Measurements from ENCODE around the gene CSPG5. TPM values are rescaled to one million over a fixed set of nuclear protein-coding genes. Genes with fewer than 3 reads are reported as not detected.

The CSPG5 gene
- polyA plus RNA-seq, 1 donor (not counting 4 experiments of a cell fraction or from before 2014, with no cell fraction given), result 0.14 TPM

- H3K9me3 ChIP-seq (ENCODE audit: control insufficient read depth, low read depth, low read length), result no peaks in the 10 kb centered on the region
- FAIRE-seq, result peak; percentile 91
- TF ChIP-seq EZH2 (IDR thresholded peaks at IDR 0.05; ENCODE audit: low read length) (no peak), CTCF (optimal IDR thresholded peaks at IDR 0.05 in 1 of 3, IDR thresholded peaks at IDR 0.05 in 1 of 3, conservative IDR thresholded peaks at IDR 0.05 in 1 of 3; ENCODE audit: extremely low read depth in 1 of 3, insufficient read depth in 2 of 3, low read length in 3 of 3) (no peak)
- no peaks in the 10 kb centered on the region for H3K27me3 ChIP-seq (ENCODE audit: control insufficient read depth, extremely low read depth, insufficient read depth, low read length)
- no peaks in the 10 kb centered on the region for H3K36me3 ChIP-seq (ENCODE audit: control insufficient read depth in 2 of 2, extremely low read depth in 1 of 2, insufficient read depth in 2 of 2, low read length in 2 of 2)
- no peaks in the 10 kb centered on the region for H4K20me1 ChIP-seq (ENCODE audit: control insufficient read depth, extremely low read depth, insufficient read depth, low read length)
- H3K9ac ChIP-seq (ENCODE audit: control insufficient read depth, extremely low read depth, insufficient read depth, low read length), result peak overlapping the region; percentile 4
- H3K4me2 ChIP-seq (ENCODE audit: control insufficient read depth, extremely low read depth, insufficient read depth, low read depth, low read length), result peak overlapping the region; percentile 62
- peak overlapping the region in 1 of 3 experiments; percentile 11 for H3K4me3 ChIP-seq (ENCODE audit: control insufficient read depth in 2 of 3, extremely low read depth in 1 of 3, insufficient read depth in 2 of 3, low read depth in 1 of 3, low read length in 3 of 3)
- dilution Hi-C loops (cut with MboI; ENCODE audit: extremely low pct_ligation_motif_present, low sequenced_read_pairs), result no loop called here
- H2AFZ ChIP-seq (ENCODE audit: control insufficient read depth, low read length), result no peak overlapping the region
- DNase-seq (ENCODE audit: low read depth, low spot score), result no peak
- peak overlapping the region; percentile 48 for H3K27ac ChIP-seq (ENCODE audit: control insufficient read depth, insufficient read depth, low read length)
- H3K9me1 ChIP-seq (ENCODE audit: control insufficient read depth, extremely low read depth, insufficient read depth, low read length), result no peaks in the 10 kb centered on the region
- peaks cover 17% of the 10 kb centered on the region for H3K4me1 ChIP-seq (ENCODE audit: control insufficient read depth, extremely low read depth, insufficient read depth, low read length)
- no peaks in the 10 kb centered on the region for H3K79me2 ChIP-seq (ENCODE audit: control insufficient read depth, insufficient read depth, low read length)
Measured at GRCh38 chr3:47533481-47533880, 45.2 kb downstream of the CSPG5 start.

- DNase-seq (ENCODE audit: low read depth, low spot score), result no peak
Measured at GRCh38 chr3:47527952-47528725, 50.5 kb downstream of the CSPG5 start.

More at GRCh38 chr3:47527952-47528725, 50.5 kb downstream of the CSPG5 start:
- H3K79me2 ChIP-seq (ENCODE audit: control insufficient read depth, insufficient read depth, low read length), result no peaks in the 10 kb centered on the region
- H4K20me1 ChIP-seq (ENCODE audit: control insufficient read depth, extremely low read depth, insufficient read depth, low read length), result no peaks in the 10 kb centered on the region
- dilution Hi-C loops (cut with MboI; ENCODE audit: extremely low pct_ligation_motif_present, low sequenced_read_pairs), result no loop called here
- H3K27ac ChIP-seq (ENCODE audit: control insufficient read depth, insufficient read depth, low read length), result no peak overlapping the region
- TF ChIP-seq CTCF (optimal IDR thresholded peaks at IDR 0.05 in 1 of 3, IDR thresholded peaks at IDR 0.05 in 1 of 3, conservative IDR thresholded peaks at IDR 0.05 in 1 of 3; ENCODE audit: extremely low read depth in 1 of 3, insufficient read depth in 2 of 3, low read length in 3 of 3) (no peak), EZH2 (IDR thresholded peaks at IDR 0.05; ENCODE audit: low read length) (no peak)
- no peak overlapping the region for H3K4me2 ChIP-seq (ENCODE audit: control insufficient read depth, extremely low read depth, insufficient read depth, low read depth, low read length)
- H3K9me1 ChIP-seq (ENCODE audit: control insufficient read depth, extremely low read depth, insufficient read depth, low read length), result no peaks in the 10 kb centered on the region
- no peak overlapping the region for H3K4me3 ChIP-seq (ENCODE audit: control insufficient read depth in 2 of 3, extremely low read depth in 1 of 3, insufficient read depth in 2 of 3, low read depth in 1 of 3, low read length in 3 of 3)
- H3K9me3 ChIP-seq (ENCODE audit: control insufficient read depth, low read depth, low read length), result no peaks in the 10 kb centered on the region
- peaks cover 12% of the 10 kb centered on the region for H3K4me1 ChIP-seq (ENCODE audit: control insufficient read depth, extremely low read depth, insufficient read depth, low read length)
- no peak for FAIRE-seq
- H3K27me3 ChIP-seq (ENCODE audit: control insufficient read depth, extremely low read depth, insufficient read depth, low read length), result no peaks in the 10 kb centered on the region
- H2AFZ ChIP-seq (ENCODE audit: control insufficient read depth, low read length), result no peak overlapping the region
- H3K9ac ChIP-seq (ENCODE audit: control insufficient read depth, extremely low read depth, insufficient read depth, low read length), result no peak overlapping the region
- H3K36me3 ChIP-seq (ENCODE audit: control insufficient read depth in 2 of 2, extremely low read depth in 1 of 2, insufficient read depth in 2 of 2, low read length in 2 of 2), result no peaks in the 10 kb centered on the region
